Endothelial cell (in vitro differentiated cells): Measurements from ENCODE around the gene NCBP3. TPM values are rescaled to one million over a fixed set of nuclear protein-coding genes. Genes with fewer than 3 reads are reported as not detected.

Experiments
- DNase-seq: peaks from one replicate; pipeline ENCODE4 v3.0.0; 2021; ENCODE audit warnings: low spot score
- H3K27ac Mint-ChIP-seq: one replicate; pipeline ENCODE4 v1.8.0; 2021; ENCODE audit warnings: mixed read lengths, inconsistent platforms; ENCODE audit not compliant: unreplicated experiment
- H3K27me3 Mint-ChIP-seq: one replicate; pipeline ENCODE4 v1.8.0; 2021; ENCODE audit warnings: mild to moderate bottlenecking, moderate library complexity, mixed read lengths, inconsistent platforms; ENCODE audit not compliant: unreplicated experiment
- H3K36me3 Mint-ChIP-seq: one replicate; pipeline ENCODE4 v1.8.0; 2021; ENCODE audit warnings: mild to moderate bottlenecking, low read depth, mixed read lengths, inconsistent platforms; ENCODE audit not compliant: unreplicated experiment
- H3K4me1 Mint-ChIP-seq: one replicate; pipeline ENCODE4 v1.8.0; 2021; ENCODE audit warnings: mild to moderate bottlenecking, mixed read lengths, inconsistent platforms; ENCODE audit not compliant: unreplicated experiment
- H3K4me3 Mint-ChIP-seq: one replicate; pipeline ENCODE4 v1.8.0; 2021; ENCODE audit warnings: mild to moderate bottlenecking, mixed read lengths, inconsistent platforms; ENCODE audit not compliant: unreplicated experiment
- H3K9me3 Mint-ChIP-seq: one replicate; pipeline ENCODE4 v1.8.0; 2021; ENCODE audit warnings: mixed read lengths, inconsistent platforms; ENCODE audit not compliant: unreplicated experiment
- total RNA-seq: library from RNA; stranded (reverse); fragmentation: NEBNext Ultra II Directional; extraction: Animal tissue kit (Norgen Biotek cat#: 25700); gene quantifications from one replicate; pipeline ENCODE4 v1.2.1, GENCODE V29; 2021; ENCODE audit not compliant: unreplicated experiment
- TF ChIP-seq, protein P1 (sequence below): fragments of 200-600 bp; sonication (generic); IDR thresholded peaks from one replicate; pipeline ENCODE4 v1.5.0; 2021; ENCODE audit warnings: antibody characterized with exemption; ENCODE audit not compliant: unreplicated experiment

Gene NCBP3
- total RNA-seq, 1 donor from 2014 or later, result 84.4 TPM

DNA sequence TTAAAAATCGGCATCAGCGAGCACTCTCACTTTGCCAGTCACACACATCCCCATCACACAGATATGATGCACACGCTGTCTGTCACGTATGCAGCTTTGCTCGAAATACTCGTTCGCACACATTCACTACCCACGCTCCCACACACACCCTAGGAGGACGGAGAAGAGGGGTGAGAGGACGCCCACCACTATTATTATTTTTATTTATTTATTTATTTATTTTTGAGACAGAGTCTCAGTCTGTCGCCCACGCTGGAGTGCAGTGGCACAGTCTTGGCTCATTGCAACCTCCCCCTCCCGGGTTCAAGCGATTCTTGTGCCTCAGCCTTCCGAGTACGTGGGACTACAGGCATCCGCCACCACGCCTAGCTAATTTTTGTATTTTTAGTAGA is 92.0 kb downstream of the NCBP3 start:
- H3K27me3 Mint-ChIP-seq, result peaks cover 4% of the 10 kb centered on the region
- TF ChIP-seq, protein P1, sequence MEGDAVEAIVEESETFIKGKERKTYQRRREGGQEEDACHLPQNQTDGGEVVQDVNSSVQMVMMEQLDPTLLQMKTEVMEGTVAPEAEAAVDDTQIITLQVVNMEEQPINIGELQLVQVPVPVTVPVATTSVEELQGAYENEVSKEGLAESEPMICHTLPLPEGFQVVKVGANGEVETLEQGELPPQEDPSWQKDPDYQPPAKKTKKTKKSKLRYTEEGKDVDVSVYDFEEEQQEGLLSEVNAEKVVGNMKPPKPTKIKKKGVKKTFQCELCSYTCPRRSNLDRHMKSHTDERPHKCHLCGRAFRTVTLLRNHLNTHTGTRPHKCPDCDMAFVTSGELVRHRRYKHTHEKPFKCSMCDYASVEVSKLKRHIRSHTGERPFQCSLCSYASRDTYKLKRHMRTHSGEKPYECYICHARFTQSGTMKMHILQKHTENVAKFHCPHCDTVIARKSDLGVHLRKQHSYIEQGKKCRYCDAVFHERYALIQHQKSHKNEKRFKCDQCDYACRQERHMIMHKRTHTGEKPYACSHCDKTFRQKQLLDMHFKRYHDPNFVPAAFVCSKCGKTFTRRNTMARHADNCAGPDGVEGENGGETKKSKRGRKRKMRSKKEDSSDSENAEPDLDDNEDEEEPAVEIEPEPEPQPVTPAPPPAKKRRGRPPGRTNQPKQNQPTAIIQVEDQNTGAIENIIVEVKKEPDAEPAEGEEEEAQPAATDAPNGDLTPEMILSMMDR, result no peak
- peak overlapping the region; percentile 85 for H3K27ac Mint-ChIP-seq
- no peaks in the 10 kb centered on the region for H3K4me1 Mint-ChIP-seq
- H3K9me3 Mint-ChIP-seq, result no peaks in the 10 kb centered on the region
- DNase-seq, result no peak
- H3K36me3 Mint-ChIP-seq, result no peaks in the 10 kb centered on the region
- H3K4me3 Mint-ChIP-seq, result no peak overlapping the region

DNA sequence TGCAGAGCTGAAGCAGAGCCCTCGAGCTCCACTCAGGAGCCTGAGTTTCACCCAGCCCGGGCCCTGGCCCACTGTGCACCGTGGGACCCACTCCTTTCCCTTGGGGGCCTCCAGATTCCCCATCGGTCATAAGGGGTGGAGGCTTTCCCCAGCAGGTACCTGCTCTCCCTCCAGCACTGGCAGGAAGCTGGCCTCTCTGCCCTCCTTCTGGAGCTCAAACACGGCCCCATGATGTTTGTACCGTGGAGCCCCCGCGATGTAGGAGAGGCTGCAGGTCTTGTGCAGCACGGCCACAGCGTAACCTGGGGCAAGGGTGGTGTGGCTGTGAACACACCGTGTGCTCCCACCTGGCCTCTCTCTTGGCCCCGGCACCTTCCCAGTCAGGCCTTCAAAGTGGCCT is 92.4 kb downstream of the NCBP3 start:
- Mint-ChIP-seq H3K9me3 (no peaks in the 10 kb centered on the region), H3K27ac (peak overlapping the region; percentile 85), H3K36me3 (no peaks in the 10 kb centered on the region), H3K4me1 (no peaks in the 10 kb centered on the region), H3K27me3 (peaks cover 4% of the 10 kb centered on the region), H3K4me3 (no peak overlapping the region)
- TF ChIP-seq, protein P1, result no peak
- DNase-seq, result no peak

Other genes starting within 250 kb of the NCBP3 start
- 5.5 TPM for gene TRPV1, start 236.8 kb downstream of the NCBP3 start, total RNA-seq
- gene SHPK, start 210.0 kb downstream of the NCBP3 start, total RNA-seq, result 14.1 TPM
- 17.5 TPM for gene CTNS, start 209.5 kb downstream of the NCBP3 start, total RNA-seq
- gene TAX1BP3, start 177.7 kb downstream of the NCBP3 start, total RNA-seq, result 148 TPM
- 43.0 TPM for gene EMC6, start 177.4 kb downstream of the NCBP3 start, total RNA-seq
- gene P2RX5, start 150.1 kb downstream of the NCBP3 start, total RNA-seq, result 0.36 TPM
- 5.2 TPM for gene HASPIN, start 122.3 kb downstream of the NCBP3 start, total RNA-seq
- 30.0 TPM for gene ITGAE, start 45.1 kb downstream of the NCBP3 start, total RNA-seq
- 4.1 TPM for gene CAMKK1, start 46.8 kb upstream of the NCBP3 start, total RNA-seq
- gene P2RX1, start 70.2 kb upstream of the NCBP3 start, total RNA-seq, result not detected
- 116 TPM for gene ATP2A3, start 118.2 kb upstream of the NCBP3 start, total RNA-seq